AG10803 (cell line): ENCODE data around the gene IDUA.

Experiments used
- DNase-seq: peaks from one replicate; pipeline ENCODE4 v3.0.0; 2010; ENCODE audit warnings: low read depth
- H3K4me3 ChIP-seq: 2 replicates; pipeline ENCODE4 v1.5.1; 2011; ENCODE audit warnings: mild to moderate bottlenecking, low read length, control low read depth
- CTCF ChIP-seq: conservative IDR thresholded peaks from 2 replicates; pipeline ENCODE4 v1.5.1; 2011; ENCODE audit warnings: mild to moderate bottlenecking, low read length, control low read depth, inconsistent platforms

The IDUA gene

GRCh38 chr4:952881-953573 is 33.8 kb upstream of the IDUA start:
- H3K4me3 ChIP-seq: no peak overlapping the region
- no peak for TF ChIP-seq CTCF
- no peak for DNase-seq

- DNase-seq: no peak
- TF ChIP-seq CTCF: no peak
- no peak overlapping the region for H3K4me3 ChIP-seq
Observed at GRCh38 chr4:953574-953915, 33.3 kb upstream of the IDUA start.

- TF ChIP-seq CTCF: no peak
- no peak for DNase-seq
- no peak overlapping the region for H3K4me3 ChIP-seq
Observed at GRCh38 chr4:954211-955020, 32.4 kb upstream of the IDUA start.

GRCh38 chr4:955161-955921 is 31.5 kb upstream of the IDUA start:
- H3K4me3 ChIP-seq: no peak overlapping the region
- no peak for TF ChIP-seq CTCF
- no peak for DNase-seq

- DNase-seq: no peak
- no peak overlapping the region for H3K4me3 ChIP-seq
- no peak for TF ChIP-seq CTCF
Observed at GRCh38 chr4:955931-956381, 30.9 kb upstream of the IDUA start.

GRCh38 chr4:956531-957230 is 30.2 kb upstream of the IDUA start:
- DNase-seq: no peak
- no peak overlapping the region for H3K4me3 ChIP-seq
- no peak for TF ChIP-seq CTCF
